Mucosa of rectum (tissue), 2 donors: ENCODE results near the gene MET.
"Not testable (repeated sequence)": the region's sequence is repeated elsewhere in the genome, so short reads cannot be mapped to it uniquely, and the experiment has no call there.

Experiments used
- H3K27ac ChIP-seq, 2 donors: one replicate each; pipeline ENCODE4 v1.7.0; 2013; ENCODE audit warnings: inconsistent platforms in 2 of 2, low read depth in 2 of 2, low read length in 2 of 2
- H3K27me3 ChIP-seq, 2 donors: one replicate each; pipeline ENCODE4 v1.7.0; 2013; ENCODE audit warnings: low read length in 2 of 2; ENCODE audit not compliant: control insufficient read depth in 2 of 2, insufficient read depth in 2 of 2
- H3K36me3 ChIP-seq, 2 donors: one replicate each; pipeline ENCODE4 v1.7.0; 2013; ENCODE audit warnings: low read length in 2 of 2; ENCODE audit not compliant: control insufficient read depth in 2 of 2, insufficient read depth in 2 of 2
- H3K4me1 ChIP-seq, 2 donors: one replicate each; pipeline ENCODE4 v1.7.0; 2013; ENCODE audit warnings: low read length in 2 of 2, mild to moderate bottlenecking in 1 of 2; ENCODE audit not compliant: control insufficient read depth in 2 of 2, insufficient read depth in 2 of 2
- H3K4me3 ChIP-seq, 2 donors: one replicate each; pipeline ENCODE4 v1.7.0; 2013; ENCODE audit warnings: low read length in 2 of 2
- H3K9ac ChIP-seq, 2 donors: one replicate each; pipeline ENCODE4 v1.7.0; 2013; ENCODE audit warnings: low read length in 2 of 2, low read depth in 1 of 2, mild to moderate bottlenecking in 1 of 2
- H3K9me3 ChIP-seq, 2 donors: one replicate each; pipeline ENCODE4 v1.7.0; 2013; ENCODE audit warnings: low read length in 2 of 2; ENCODE audit not compliant: control insufficient read depth in 2 of 2
- donor health status: healthy.
- donor health status: Normal muscosa, but diverticular disease.

The MET gene

DNA sequence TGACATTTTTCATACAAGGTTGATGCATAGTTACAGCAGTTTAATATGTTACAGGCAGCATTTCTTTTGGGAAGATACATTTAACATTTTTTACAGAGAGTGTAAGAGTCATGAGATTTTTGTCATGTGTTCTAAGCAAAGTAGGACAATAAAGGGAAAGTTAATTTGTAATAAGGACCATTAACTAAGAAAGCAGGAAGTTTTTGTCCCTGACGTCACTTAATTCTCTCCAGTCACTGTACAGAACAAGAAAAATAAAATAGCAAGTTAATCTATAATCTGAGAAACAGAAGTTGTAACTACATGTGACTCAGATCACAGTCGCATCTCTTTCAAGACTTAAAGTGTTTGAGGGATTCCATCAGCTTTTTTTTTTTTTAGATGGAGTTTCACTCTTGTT lies 140.9 kb downstream of the MET start:
- H3K36me3 ChIP-seq = no peaks in the 10 kb centered on the region
- no peak overlapping the region for H3K4me3 ChIP-seq
- no peaks in the 10 kb centered on the region for H3K9me3 ChIP-seq
- peak overlapping the region; percentile 26 to 51 for H3K27ac ChIP-seq
- H3K9ac ChIP-seq = no peak overlapping the region
- H3K27me3 ChIP-seq = no peaks in the 10 kb centered on the region
- peaks cover 18 to 39% of the 10 kb centered on the region in 2 donors for H3K4me1 ChIP-seq

- not testable (repeated sequence) for H3K27me3 ChIP-seq, H3K4me3 ChIP-seq, H3K9me3 ChIP-seq, H3K36me3 ChIP-seq, H3K9ac ChIP-seq, H3K27ac ChIP-seq
- peaks cover 18 to 38% of the 10 kb centered on the region in 2 donors for H3K4me1 ChIP-seq
Measured at GRCh38 chr7:116813371-116813770, 141.4 kb downstream of the MET start.

DNA sequence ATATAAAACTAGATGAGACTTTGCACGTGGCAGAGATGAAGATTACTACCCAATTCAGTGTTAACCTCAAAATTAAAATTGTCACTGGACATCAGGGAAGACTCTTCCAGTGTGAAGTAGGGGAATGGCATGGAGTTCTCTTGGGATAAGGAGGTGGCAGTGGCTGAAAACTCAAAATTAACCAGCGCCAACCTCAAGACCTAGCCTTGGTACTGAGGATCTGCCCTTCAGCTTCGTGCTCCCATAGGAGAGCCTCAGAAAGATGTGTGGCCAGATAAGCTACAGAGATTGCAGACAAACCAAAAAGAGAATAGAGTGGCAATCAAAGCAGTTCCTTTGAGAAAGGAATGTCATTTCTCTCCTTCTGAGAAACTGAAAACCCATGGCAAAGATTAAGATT lies 143.0 kb downstream of the MET start:
- Histone ChIP-seq H3K4me1 (peaks cover 18 to 24% of the 10 kb centered on the region in 2 donors), H3K27ac (no peak overlapping the region), H3K9me3 (no peaks in the 10 kb centered on the region), H3K27me3 (no peaks in the 10 kb centered on the region), H3K9ac (no peak overlapping the region), H3K4me3 (no peak overlapping the region), H3K36me3 (no peaks in the 10 kb centered on the region)

- Histone ChIP-seq H3K9me3 (no peaks in the 10 kb centered on the region), H3K9ac (no peak overlapping the region), H3K27me3 (no peaks in the 10 kb centered on the region), H3K4me3 (no peak overlapping the region), H3K4me1 (no peaks in the 10 kb centered on the region), H3K36me3 (no peaks in the 10 kb centered on the region), H3K27ac (no peak overlapping the region)
Measured at GRCh38 chr7:116820149-116820548, 148.2 kb downstream of the MET start.

GRCh38 chr7:116821647-116822046 lies 149.7 kb downstream of the MET start:
- not testable (repeated sequence) for H3K27ac ChIP-seq, H3K9ac ChIP-seq, H3K4me3 ChIP-seq, H3K27me3 ChIP-seq, H3K36me3 ChIP-seq, H3K9me3 ChIP-seq, H3K4me1 ChIP-seq

DNA sequence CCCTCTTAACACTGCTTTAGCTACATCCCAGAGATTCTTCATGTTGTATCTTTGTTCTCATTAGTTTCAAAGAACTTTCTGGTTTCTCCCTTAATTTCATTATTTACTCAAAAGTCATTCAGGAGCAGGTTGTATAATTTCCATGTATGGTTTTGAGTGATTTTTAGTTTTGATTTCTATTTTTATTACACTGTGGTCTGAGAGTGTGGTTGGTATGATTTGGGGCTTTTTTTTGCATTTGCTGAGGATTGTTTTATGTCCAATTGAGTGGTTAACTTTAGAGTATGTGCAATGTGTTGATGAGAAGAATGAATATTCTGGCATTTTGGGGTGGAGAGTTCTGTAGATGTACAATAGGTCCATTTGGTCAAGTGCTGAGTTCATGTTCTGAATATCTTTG lies 152.5 kb downstream of the MET start:
- no peak overlapping the region for H3K9ac ChIP-seq
- no peaks in the 10 kb centered on the region for H3K27me3 ChIP-seq
- H3K9me3 ChIP-seq = no peaks in the 10 kb centered on the region

DNA sequence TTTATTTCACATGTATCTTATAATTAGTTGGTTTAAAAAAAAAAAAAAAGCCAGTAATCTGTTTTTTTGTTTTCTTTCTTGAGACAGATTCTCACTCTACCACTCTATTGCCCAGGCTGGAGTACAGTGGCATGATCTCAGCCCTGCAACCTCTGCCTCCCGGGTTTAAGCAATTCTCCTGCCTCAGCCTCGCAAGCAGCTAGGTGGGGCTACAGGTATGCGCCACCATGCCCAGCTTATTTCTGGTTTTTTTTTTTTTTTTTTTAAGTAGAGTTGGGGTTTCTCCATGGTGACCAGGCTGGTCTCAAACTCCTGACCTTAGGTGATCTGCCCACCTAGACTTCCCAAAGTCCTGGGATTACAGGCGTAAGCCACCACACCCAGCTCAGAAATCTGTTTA lies 156.3 kb downstream of the MET start:
- Histone ChIP-seq H3K4me3 (no peak overlapping the region), H3K27me3 (no peaks in the 10 kb centered on the region), H3K9ac (no peak overlapping the region), H3K4me1 (no peaks in the 10 kb centered on the region), H3K27ac (no peak overlapping the region), H3K9me3 (no peaks in the 10 kb centered on the region), H3K36me3 (no peaks in the 10 kb centered on the region)

More for the DNA sequence above, 152.5 kb downstream of the MET start:
- no peak overlapping the region for H3K27ac ChIP-seq
- H3K36me3 ChIP-seq = no peaks in the 10 kb centered on the region
- no peak overlapping the region for H3K4me3 ChIP-seq
- no peaks in the 10 kb centered on the region for H3K4me1 ChIP-seq

GRCh38 chr7:116829041-116829440 lies 157.0 kb downstream of the MET start:
- no peaks in the 10 kb centered on the region for H3K9me3 ChIP-seq
- H3K36me3 ChIP-seq = no peaks in the 10 kb centered on the region
- no peaks in the 10 kb centered on the region for H3K4me1 ChIP-seq
- no peak overlapping the region for H3K9ac ChIP-seq
- H3K27me3 ChIP-seq = no peaks in the 10 kb centered on the region
- no peak overlapping the region for H3K4me3 ChIP-seq
- H3K27ac ChIP-seq = no peak overlapping the region

DNA sequence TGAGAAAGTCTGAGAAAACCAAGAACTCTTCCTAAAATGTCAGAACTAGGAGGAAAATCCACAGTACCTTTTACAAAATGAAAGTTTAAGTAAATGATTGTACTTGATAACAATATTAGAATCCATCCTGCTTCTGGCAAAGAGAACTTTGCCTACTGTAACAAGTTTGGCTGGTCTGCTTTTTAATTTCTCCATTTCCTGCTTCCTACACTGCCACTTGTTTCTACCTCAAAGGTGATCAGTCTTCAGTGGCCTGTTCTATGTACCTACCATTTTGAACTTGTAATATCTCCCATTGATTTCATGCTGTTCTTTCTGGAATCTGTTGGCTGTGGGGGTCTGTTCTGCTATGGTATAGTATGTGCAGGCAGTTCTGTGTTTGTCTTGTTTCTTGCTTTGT lies 157.5 kb downstream of the MET start:
- peaks cover 0 to 2% of the 10 kb centered on the region in 2 donors for H3K4me1 ChIP-seq
- H3K4me3 ChIP-seq = no peak overlapping the region
- no peaks in the 10 kb centered on the region for H3K27me3 ChIP-seq
- no peak overlapping the region for H3K9ac ChIP-seq
- H3K27ac ChIP-seq = no peak overlapping the region
- H3K9me3 ChIP-seq = no peaks in the 10 kb centered on the region
- no peaks in the 10 kb centered on the region for H3K36me3 ChIP-seq

- no peak overlapping the region for H3K27ac ChIP-seq
- no peak overlapping the region for H3K4me3 ChIP-seq
- H3K9me3 ChIP-seq = no peaks in the 10 kb centered on the region
- H3K4me1 ChIP-seq = peaks cover 3 to 5% of the 10 kb centered on the region in 2 donors
- H3K36me3 ChIP-seq = no peaks in the 10 kb centered on the region
- no peak overlapping the region for H3K9ac ChIP-seq
- H3K27me3 ChIP-seq = no peaks in the 10 kb centered on the region
Measured at GRCh38 chr7:116832692-116833091, 160.7 kb downstream of the MET start.
